Fibroblast of the conjunctiva (primary cell): ENCODE results near the gene H6PD.

Experiments
- DNase-seq: peaks from one replicate; pipeline ENCODE4 v3.0.0-alpha.2; 2010; ENCODE audit warnings: low read depth

The H6PD gene

GRCh38 chr1:9241891-9242290, 7.3 kb downstream of the H6PD start:
- DNase-seq, result no peak

GRCh38 chr1:9242338-9242969, 7.9 kb downstream of the H6PD start:
- no peak for DNase-seq

GRCh38 chr1:9243066-9243739, 8.6 kb downstream of the H6PD start:
- no peak for DNase-seq

GRCh38 chr1:9244501-9245229, 10.1 kb downstream of the H6PD start:
- no peak for DNase-seq

- no peak for DNase-seq
These were observed 10.7 kb downstream of the H6PD start for GRCh38 chr1:9245230-9245619.

- no peak for DNase-seq
These were observed 11.1 kb downstream of the H6PD start for GRCh38 chr1:9245661-9246060.

- no peak for DNase-seq
These were observed 11.6 kb downstream of the H6PD start for GRCh38 chr1:9246215-9246614.

GRCh38 chr1:9246841-9247785, 12.5 kb downstream of the H6PD start:
- DNase-seq, result no peak

- DNase-seq, result no peak
These were observed 13.3 kb downstream of the H6PD start for GRCh38 chr1:9247894-9248293.

- no peak for DNase-seq
These were observed 14.0 kb downstream of the H6PD start for GRCh38 chr1:9248341-9249262.

- no peak for DNase-seq
These were observed 14.6 kb downstream of the H6PD start for GRCh38 chr1:9249263-9249533.

- DNase-seq, result no peak
These were observed 15.2 kb downstream of the H6PD start for GRCh38 chr1:9249534-9250410.

- DNase-seq, result no peak
These were observed 16.1 kb downstream of the H6PD start for GRCh38 chr1:9250411-9251381.

GRCh38 chr1:9251501-9251900, 16.9 kb downstream of the H6PD start:
- no peak for DNase-seq

GRCh38 chr1:9253004-9253403, 18.4 kb downstream of the H6PD start:
- DNase-seq, result no peak

- DNase-seq, result no peak
These were observed 19.0 kb downstream of the H6PD start for GRCh38 chr1:9253453-9254105.

GRCh38 chr1:9256332-9256731, 21.8 kb downstream of the H6PD start:
- DNase-seq, result no peak

- no peak for DNase-seq
These were observed 23.3 kb downstream of the H6PD start for GRCh38 chr1:9257851-9258250.

GRCh38 chr1:9258629-9259028, 24.1 kb downstream of the H6PD start:
- DNase-seq, result no peak
